Measurements from ENCODE around the gene USP53. TPM values are rescaled to one million over a fixed set of nuclear protein-coding genes. Genes with fewer than 3 reads are reported as not detected.
"Not testable (repeated sequence)": the region's sequence is repeated elsewhere in the genome, so short reads cannot be mapped to it uniquely, and the experiment has no call there.

Gene USP53
- total RNA-seq, 2 donors from 2014 or later, result 87.6 to 134 TPM

DNA sequence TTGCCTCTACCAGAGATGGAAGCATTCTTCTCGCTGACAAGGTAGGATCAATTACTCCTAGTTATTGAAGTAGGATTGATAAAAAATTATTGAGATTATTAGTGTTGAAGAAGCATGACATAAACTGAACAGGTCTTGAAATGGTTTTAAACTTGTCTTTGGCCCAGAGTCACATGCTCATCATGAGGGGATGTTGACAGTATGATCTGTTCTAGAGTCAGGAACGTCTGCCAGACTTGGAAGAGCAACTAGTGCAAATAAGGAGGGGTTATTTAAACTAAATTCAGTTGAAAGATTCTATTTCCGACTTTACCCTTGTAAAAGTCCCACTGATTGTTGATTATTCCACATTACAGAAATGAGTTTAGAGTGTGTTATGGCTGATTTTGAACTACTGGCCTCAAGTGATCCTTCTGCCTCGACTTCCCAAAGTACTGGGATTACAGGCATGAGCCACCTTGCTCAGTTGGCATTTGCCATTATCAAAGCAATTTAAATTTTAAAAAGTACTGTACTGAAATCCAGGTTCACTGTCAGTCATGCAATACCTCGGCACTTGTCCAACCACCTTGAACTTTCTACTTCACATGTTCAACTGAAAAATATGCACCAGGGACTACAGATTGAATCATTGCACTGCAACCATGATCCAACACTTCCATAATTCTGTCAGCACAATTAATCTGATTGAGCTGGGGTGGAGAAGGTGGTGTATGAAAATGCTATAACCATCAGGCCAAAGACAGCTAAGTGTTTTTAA is 89.7 kb downstream of the USP53 start:
- intact Hi-C loops (cut with DNase I), result no loop called here
- no peak for DNase-seq (ENCODE audit: low spot score)

DNA sequence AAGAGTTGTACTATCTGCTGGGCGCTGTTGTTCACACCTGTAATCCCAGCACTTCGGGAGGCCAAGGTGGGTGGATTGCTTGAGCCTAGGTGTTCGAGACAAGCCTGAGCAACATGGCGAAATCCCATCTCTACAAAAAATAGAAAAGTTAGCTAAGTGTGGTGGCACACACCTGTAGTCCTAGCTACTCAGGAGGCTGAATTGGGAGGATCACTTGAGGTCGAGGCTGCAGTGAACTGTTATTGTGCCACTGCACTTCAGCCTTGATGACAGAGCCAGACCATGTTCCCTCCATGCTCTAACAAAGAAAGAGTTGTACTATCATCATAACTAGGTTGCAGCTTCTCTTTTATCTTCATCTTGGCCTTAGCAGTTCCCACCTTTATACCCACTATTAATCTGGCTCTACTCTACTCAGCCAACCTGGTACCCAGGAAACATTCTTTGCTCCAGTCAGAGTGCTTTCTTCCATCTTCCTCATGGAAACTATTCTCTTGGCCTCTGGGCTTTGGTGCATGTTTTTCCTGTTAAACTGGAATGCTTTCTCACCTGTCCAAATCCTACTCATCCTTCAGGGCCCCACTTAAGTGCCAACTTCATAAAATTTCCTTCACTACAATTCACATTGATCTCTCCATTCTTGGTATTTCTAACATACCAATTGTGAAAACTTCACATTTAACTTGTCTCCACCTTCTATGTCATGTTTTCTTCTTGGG is 91.2 kb downstream of the USP53 start:
- DNase-seq (ENCODE audit: low spot score), result no peak
- intact Hi-C loops (cut with DNase I), result no loop called here

DNA sequence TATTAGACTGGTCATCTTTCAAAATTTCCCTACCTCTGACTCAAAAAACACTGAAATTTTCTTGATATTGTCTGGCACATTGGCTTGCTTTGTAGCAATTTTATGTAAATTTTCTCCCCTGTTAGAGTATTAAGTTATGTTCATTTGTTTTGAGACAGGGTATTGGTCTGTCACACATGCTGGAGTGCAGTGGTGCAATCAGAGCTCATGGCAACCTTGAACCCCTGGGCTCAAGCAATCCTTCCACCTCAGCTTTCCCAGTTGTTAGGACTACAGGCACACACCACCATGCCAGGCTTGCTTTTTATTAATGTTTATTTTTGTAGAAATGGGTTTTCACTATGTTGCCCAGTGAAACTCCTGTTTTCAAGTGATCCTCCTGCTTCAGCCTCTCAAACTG is 91.9 kb downstream of the USP53 start:
- no peak for DNase-seq (ENCODE audit: low spot score)
- intact Hi-C loops (cut with DNase I), result no loop called here

DNA sequence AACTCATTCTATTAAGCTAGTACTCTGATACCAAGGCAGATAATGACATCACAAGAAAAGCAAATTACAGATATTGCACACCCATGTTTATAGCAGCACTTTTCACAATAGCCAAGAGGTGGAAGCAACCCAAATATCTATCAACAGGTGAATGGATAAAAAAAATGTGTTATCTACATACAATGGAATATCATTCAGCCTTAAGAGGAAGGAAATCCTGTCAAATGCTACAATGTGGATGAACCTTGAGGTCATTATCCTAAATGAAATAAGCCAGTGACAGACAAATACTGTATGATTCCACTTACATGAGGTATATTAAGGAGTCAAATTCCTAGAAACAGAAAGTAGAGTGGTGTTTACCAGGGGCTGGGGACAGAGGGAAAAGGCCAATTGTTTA is 95.1 kb downstream of the USP53 start:
- DNase-seq (ENCODE audit: low spot score), result no peak
- intact Hi-C loops (cut with DNase I), result no loop called here

DNA sequence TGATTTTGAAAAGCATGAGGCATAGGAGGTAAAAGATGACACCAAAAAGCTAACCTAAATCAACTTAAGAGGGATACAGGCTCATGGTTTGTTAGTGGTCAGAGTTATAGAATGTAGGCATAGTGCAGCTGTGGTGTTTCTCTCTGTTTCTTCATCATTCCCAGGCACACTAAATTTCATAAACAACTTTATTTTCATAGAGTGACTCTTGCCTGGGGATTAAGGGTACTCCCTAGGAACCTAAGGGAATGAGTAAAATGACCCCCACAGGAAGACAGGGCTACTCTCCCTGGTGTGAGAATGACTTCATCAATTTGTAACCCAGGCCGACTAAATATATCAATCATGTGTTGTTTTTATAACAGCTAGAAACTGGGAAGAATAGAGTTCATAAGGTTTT is 98.3 kb downstream of the USP53 start:
- intact Hi-C loops (cut with DNase I), result loop anchor here in 1 of 2 donors (10.0 kb wide), 1 partner anchor 744 kb away; no protein-coding TSS in a partner anchor
- no peak for DNase-seq (ENCODE audit: low spot score)

DNA sequence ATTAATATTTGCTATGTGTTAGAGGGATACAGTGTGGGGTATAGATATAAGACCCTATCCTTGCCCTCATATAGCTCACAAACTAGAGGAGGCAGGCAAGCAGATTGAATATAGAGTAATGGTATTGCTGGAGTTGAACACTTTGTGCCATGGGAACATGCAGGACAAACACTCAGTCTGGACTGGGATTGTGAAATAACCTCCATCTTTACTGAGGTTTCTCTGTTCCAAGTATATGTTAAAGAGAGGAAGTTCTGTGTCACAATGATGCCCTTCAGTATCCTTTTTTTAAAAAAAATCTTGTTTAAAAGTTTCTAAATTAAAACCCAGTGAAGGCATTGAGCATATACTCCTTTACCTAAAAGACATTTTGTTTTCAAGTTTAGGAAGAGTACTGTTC is 100.7 kb downstream of the USP53 start:
- intact Hi-C loops (cut with DNase I), result loop anchor here in 1 of 2 donors (10.0 kb wide), 1 partner anchor 742 kb away; no protein-coding TSS in a partner anchor
- no peak for DNase-seq (ENCODE audit: low spot score)

DNA sequence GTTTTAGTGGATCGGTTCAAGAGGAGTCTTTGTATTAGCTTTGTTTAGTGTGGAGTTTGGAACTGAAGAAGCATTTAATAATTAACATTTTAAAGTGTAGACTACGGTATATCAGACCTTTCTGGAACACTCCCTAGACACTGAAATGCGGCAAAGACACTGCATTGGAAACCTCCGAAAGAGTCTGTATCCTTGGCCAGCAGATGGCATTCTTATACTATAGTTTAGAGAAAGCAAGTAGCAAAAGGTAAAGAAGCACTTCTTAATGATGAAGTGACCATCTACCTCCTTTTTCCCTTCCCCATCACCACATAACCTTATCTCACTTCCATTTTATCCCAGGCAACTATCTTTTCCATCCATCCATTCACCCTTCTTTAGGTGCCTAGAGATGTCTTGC is 101.8 kb downstream of the USP53 start:
- DNase-seq (ENCODE audit: low spot score), result no peak

DNA sequence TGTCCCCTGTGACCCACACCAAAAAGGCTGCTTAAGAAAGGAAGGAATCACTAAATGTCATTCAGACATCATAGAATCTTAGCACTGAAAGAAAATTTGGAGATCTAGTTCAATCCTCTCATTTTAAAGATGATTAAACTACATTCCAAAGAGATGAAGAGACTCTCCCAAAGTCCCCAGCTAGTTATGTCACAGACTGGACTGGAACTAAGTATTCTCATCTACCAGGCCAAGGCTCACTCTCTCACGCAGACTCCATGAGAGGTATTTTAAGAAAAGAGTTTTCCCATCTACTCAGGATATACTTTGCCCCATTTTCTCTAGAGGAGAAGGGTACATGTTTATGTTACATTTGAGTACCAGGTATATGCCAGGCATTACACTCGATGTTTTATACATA is 102.5 kb downstream of the USP53 start:
- DNase-seq (ENCODE audit: low spot score), result no peak
- intact Hi-C loops (cut with DNase I), result loop anchor here in 1 of 2 donors (10.0 kb wide), 1 partner anchor 740 kb away; no protein-coding TSS in a partner anchor

More for the DNA sequence above, 101.8 kb downstream of the USP53 start:
- intact Hi-C loops (cut with DNase I), result loop anchor here in 1 of 2 donors (10.0 kb wide), 1 partner anchor 740 kb away; no protein-coding TSS in a partner anchor

DNA sequence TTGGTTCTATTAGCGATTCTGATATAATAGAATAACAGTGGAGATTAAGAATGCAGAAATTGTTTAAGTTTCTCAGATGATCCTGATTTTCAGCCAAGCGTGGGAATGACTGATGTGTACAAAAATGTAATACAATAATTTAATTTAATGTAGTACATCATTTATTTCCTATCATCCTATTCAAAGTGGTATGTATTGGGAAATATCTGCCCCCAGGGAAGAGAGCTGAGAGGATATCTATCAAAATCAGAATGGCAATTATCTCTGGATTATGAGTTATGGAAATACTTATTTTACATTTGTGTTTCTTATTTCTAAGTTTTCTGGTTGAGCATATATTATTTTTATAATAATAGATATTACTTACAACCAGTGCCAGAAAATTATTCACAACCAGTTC is 105.5 kb downstream of the USP53 start:
- intact Hi-C loops (cut with DNase I), result loop anchor here in 1 of 2 donors (10.0 kb wide), 1 partner anchor 737 kb away; no protein-coding TSS in a partner anchor
- no peak for DNase-seq (ENCODE audit: low spot score)

DNA sequence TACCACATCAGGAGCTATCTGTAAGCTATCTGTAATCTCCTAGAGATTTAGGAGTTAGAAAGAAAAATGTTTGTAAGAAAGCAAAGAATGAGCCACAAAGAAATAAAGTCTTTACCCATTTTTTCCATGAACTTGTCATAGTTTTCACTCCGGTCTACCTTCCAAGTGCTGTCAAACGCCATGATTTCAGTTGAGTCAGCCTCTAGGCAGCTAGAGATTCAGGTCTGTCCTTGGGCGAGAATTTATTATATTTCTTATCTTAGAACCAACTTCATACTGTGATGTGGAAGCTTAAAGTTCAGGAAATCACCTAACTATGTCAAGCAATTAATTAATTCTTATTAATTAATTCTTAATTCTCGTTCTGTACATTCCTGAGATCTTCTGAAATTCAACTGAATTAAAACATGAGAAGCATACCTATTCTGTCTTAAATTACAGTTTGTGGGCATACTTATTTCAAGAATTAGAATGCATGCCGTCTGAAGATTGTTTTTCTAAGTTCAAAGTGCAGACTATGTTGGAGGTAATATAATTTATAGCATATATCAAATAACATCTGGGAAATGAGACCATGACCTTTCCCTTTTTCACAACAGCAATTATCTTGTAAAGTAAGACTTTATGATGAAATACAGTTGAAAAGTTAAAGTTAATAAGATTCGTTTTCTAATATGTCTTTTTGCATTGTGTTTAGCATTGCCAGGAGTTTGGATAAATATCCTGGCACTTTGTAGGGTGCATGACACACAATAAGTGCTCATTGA is 109.6 kb downstream of the USP53 start, which contains the start of gene FABP2:
Gene FABP2 (minus strand): TSS at position 218 of the 767 bp plus-strand sequence. CDS start 36 bp downstream, at position 182.
- intact Hi-C loops (cut with DNase I), result no loop called here
- DNase-seq (ENCODE audit: low spot score), result no peak

DNA sequence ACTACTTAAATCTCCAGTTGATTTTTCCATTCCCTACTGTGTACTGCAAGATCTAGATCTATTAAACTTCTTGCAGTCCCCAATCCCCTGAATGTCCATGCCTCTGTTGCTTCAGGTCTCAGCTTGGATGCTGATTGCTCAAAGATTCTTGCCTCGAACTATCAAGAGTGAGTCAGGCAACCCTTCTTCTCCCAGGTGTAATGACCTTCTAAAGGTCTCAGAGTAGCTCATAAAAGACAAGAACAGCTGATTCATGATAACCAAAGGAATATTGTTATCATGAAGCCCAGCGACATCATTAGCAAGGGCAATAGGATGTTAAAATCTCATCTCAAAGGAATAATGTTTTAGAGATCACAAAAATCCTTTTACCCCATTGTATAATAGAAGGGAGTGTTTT is 116.2 kb downstream of the USP53 start:
- DNase-seq (ENCODE audit: low spot score), result no peak
- intact Hi-C loops (cut with DNase I), result no loop called here

DNA sequence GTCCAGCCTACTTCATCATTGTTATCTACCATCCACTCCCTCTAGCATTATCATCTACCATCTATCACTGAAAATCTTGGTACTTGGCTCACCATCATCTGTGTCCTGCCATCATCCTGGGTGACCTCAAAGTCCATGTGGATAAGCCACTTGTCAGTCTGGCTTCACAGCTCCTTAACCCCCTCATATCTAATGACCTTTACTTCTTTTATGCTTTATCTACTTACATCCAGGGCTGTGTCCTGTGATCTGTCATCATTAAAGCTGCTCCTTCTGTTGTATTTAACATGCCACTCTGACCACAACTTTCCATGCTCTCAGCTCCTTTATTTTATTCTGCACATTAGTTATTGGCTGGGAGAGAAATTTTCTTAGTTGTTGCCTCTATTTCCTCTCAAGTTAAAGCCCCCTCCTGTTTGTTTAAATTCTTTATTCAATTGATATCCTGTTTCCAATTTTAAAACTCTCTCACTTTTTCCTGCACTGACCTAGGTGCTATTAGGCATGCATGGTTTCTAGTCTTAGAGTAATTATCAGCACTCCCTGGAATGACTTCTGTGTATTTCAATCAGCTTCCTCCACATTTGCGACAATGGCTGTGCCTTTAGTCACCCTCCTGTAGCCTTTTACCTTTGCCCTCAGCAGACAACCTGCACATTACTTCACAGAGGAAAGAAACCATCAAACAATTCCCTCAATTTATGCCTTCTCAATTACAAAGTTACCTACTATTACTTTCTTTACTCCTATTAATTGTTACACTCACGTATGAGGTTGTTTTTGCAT is 117.5 kb downstream of the USP53 start:
- DNase-seq (ENCODE audit: low spot score), result no peak
- intact Hi-C loops (cut with DNase I), result no loop called here

DNA sequence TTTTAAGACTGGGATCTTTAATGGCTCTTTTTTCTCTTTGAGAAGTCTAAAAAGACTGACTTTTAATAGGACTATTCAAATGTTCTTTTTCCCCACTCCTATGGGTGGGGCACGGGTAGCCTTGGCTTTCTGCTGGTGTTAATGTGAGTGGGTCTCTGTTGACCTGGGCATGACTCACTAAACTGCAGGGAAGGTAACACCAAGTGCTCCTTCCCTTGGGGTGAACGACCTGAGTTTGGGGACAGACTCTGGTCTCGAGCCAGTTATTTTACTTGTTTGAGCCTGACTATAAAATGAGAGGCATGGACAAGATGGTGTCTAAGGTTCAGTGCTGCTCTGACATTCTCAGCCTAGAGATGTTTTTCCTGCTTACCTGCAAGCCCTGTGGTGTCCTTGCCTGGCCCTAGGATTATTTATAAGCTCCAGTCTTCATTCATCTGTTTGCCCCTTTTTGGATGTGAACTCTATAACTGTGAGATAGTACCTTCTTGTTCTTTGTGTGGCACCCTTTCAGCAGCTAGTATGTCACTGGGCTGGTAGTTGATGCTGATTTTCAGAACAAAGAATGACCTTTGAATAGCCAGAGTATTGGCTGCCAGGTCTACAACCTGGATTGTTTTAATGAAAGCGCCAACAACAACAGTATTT is 123.9 kb downstream of the USP53 start:
- intact Hi-C loops (cut with DNase I); DNase-seq (ENCODE audit: low spot score): not testable (repeated sequence)

DNA sequence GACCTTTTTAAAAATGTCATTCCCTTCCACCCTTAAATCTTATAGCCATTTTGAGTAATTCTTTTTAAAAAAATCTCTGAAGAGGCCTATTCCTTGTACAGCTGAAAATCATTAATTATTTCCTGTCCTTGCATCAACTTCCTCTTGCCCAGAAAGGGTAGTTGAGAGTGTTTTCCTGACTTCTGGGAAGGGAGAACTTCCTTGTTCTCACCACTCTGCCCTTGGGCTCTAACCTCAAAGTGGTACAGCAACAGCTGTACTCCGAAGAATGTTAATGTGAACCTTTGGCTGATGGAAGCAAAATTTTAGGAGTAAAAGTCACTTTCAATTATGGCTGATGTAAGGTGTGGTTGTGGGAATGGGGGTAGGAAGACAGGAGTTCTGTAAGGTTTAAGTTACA is 124.5 kb downstream of the USP53 start:
- DNase-seq (ENCODE audit: low spot score), result no peak
- intact Hi-C loops (cut with DNase I), result no loop called here

DNA sequence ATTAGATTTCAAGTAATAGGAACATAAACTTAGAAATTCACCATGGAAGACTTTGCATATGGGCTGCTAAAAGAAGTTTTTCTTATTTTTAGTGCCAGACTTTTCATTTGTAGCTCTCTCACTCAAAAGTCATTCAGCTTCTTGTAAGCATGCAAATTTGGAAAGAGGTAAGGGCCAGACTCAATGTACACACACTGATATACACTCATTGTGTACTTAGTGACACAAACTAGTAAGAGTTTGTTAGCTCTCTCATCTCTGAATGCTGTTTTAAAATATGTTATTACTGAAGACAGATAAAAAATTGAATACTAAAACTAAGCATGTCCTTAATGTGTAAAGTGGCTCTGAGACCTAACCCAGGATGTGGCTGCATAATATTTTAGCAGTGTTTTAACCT is 127.4 kb downstream of the USP53 start:
- intact Hi-C loops (cut with DNase I); DNase-seq (ENCODE audit: low spot score): not testable (repeated sequence)

DNA sequence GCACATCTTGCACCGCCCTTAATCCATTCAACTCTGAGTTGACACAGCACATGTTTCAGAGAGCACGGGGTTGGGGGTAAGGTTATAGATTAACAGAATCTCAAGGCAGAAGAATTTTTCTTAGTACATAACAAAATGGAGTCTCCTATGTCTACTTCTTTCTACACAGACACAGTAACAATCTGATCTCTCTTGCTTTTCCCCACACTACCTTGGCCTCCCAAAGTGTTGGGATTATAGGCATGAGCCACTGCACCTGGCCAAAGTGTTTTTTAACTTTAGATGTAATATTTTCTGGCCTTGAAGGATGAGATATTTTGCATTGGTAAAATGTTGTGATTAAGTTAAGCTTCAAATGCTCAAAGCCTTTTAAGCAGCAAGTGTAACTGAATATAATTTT is 130.8 kb downstream of the USP53 start:
- intact Hi-C loops (cut with DNase I); DNase-seq (ENCODE audit: low spot score): not testable (repeated sequence)
